K562 (cell line): ENCODE measurements around the gene PAPSS2. TPM values are rescaled to one million over a fixed set of nuclear protein-coding genes. Genes with fewer than 3 reads are reported as not detected.

Source experiments
- ATAC-seq: fragments of 200-7000 bp; cut with Tn5 transposase; 3 replicates; pipeline ENCODE4 v1.9.1; 2020; ENCODE audit warnings: moderate library complexity
- BruUV-seq: library from RNA; stranded (reverse); fragments of 400-500 nt; replicated peaks from 2 replicates; lab custom pipeline; 2021; lab: Mats Ljungman, UMichigan
- CTCF ChIA-PET: fragments of 300-600 bp; formaldehyde crosslinking; extraction: SDS; loops from one replicate; lab custom pipeline; 2021; ENCODE audit warnings: low intra/inter-chr PET ratio; lab: Yijun Ruan, JAX
- POLR2A ChIA-PET: fragments of 300-600, 350-650 bp; sonication (Branson Sonifier 250); formaldehyde crosslinking; extraction: SDS; loops from one replicate; lab custom pipeline; 2021; ENCODE audit warnings: antibody characterized with exemption, inconsistent platforms; lab: Yijun Ruan, JAX
- DNase-seq, 4 experiments: peaks; one replicate each; pipeline versions ENCODE4 v3.0.0 to v3.0.0-alpha.2; 2011 to 2018; ENCODE audit warnings: low spot score in 3 of 4, mixed read lengths in 3 of 4; ENCODE audit errors: extremely low read depth in 1 of 4
- FAIRE-seq: peaks from 2 replicates; lab custom pipeline; 2011; peaks lifted over from hg19 to GRCh38; lab: Jason Lieb, UNC
- H2AFZ ChIP-seq: 2 replicates; pipeline ENCODE4 v1.6.0; 2011; ENCODE audit warnings: low read depth, low read length, control low read depth, inconsistent platforms
- H3K27ac ChIP-seq: fragments of 200-600 bp; 3 replicates; pipeline ENCODE4 v1.8.0; 2011; ENCODE audit warnings: low read depth, mild to moderate bottlenecking, control low read depth, inconsistent platforms, low read length, moderate library complexity, mixed read lengths; ENCODE audit errors: extremely low read depth
- H3K27me3 ChIP-seq, 2 experiments: fragments of 300-600 bp in 1 of 2; 2 replicates in 1 of 2; 3 replicates in 1 of 2; pipeline versions ENCODE4 v1.6.0 to v1.8.0; 2011; ENCODE audit warnings: inconsistent platforms in 2 of 2, low read length in 2 of 2, mild to moderate bottlenecking in 1 of 2, mixed read lengths in 1 of 2, moderate library complexity in 1 of 2; ENCODE audit not compliant: control insufficient read depth in 2 of 2, insufficient read depth in 2 of 2
- H3K36me3 ChIP-seq: fragments of 300-600 bp; 3 replicates; pipeline ENCODE4 v1.8.0; 2011; ENCODE audit warnings: mild to moderate bottlenecking, low read length, inconsistent platforms; ENCODE audit not compliant: control insufficient read depth, insufficient read depth
- H3K4me1 ChIP-seq, 2 experiments: fragments of 200-600 bp in 1 of 2; replicated peaks in 1 of 2; 2 replicates in 1 of 2; 3 replicates in 1 of 2; pipeline versions ENCODE4 v1.5.1 to v1.8.0; 2011; ENCODE audit warnings: inconsistent platforms in 2 of 2, low read length in 2 of 2, mild to moderate bottlenecking in 1 of 2, mixed read lengths in 1 of 2, moderate library complexity in 1 of 2; ENCODE audit not compliant: control insufficient read depth in 2 of 2, insufficient read depth in 2 of 2
- H3K4me2 ChIP-seq: 2 replicates; pipeline ENCODE4 v1.6.1; 2011; ENCODE audit warnings: low read length, control low read depth, inconsistent platforms, mixed read lengths; ENCODE audit not compliant: insufficient read depth
- H3K4me3 ChIP-seq: fragments of 200-600 bp; sonication (generic), shearing (Covaris generic); 2 replicates; pipeline ENCODE4 v1.5.1; 2016; ENCODE audit warnings: control low read depth, inconsistent platforms
- H3K79me2 ChIP-seq: fragments of 200-600 bp; 3 replicates; pipeline ENCODE4 v1.8.0; 2011; ENCODE audit warnings: low read length, inconsistent platforms; ENCODE audit not compliant: control insufficient read depth, insufficient read depth
- H3K9ac ChIP-seq, 2 experiments: 2 replicates each; pipeline versions ENCODE4 v1.6.0 to v1.6.1; 2011; ENCODE audit warnings: low read depth in 2 of 2, low read length in 2 of 2, control low read depth in 1 of 2, inconsistent platforms in 1 of 2, mild to moderate bottlenecking in 1 of 2, mixed read lengths in 1 of 2; ENCODE audit not compliant: insufficient read depth in 1 of 2
- H3K9me1 ChIP-seq: one replicate; pipeline ENCODE4 v1.6.0; 2011; ENCODE audit warnings: inconsistent platforms, mild to moderate bottlenecking, low read length, moderate library complexity; ENCODE audit not compliant: control insufficient read depth, insufficient read depth
- H3K9me3 ChIP-seq: replicated peaks from 2 replicates; pipeline ENCODE4 v1.5.1; 2011; ENCODE audit warnings: low read depth, low read length, inconsistent platforms; ENCODE audit not compliant: control insufficient read depth, insufficient read depth
- H4K20me1 ChIP-seq: replicated peaks from 2 replicates; pipeline ENCODE4 v1.6.1; 2011; ENCODE audit warnings: low read length, inconsistent platforms, mixed read lengths; ENCODE audit not compliant: control insufficient read depth, insufficient read depth
- HDAC6 ChIP-seq: IDR thresholded peaks from 2 replicates; pipeline ENCODE4 v1.6.1; 2012; ENCODE audit warnings: low read depth, mild to moderate bottlenecking, control low read depth, inconsistent platforms, low read length, moderate library complexity
- PATZ1 ChIP-seq: fragments of 250-450 bp; sonication (Bioruptor Pico); IDR thresholded peaks from 2 replicates; pipeline ENCODE4 v1.5.0; 2020; ENCODE audit warnings: mild to moderate bottlenecking, borderline replicate concordance
- ZNF224 ChIP-seq: sonication (generic); formaldehyde crosslinking; IDR thresholded peaks from 2 replicates; pipeline ENCODE4 v1.8.0; 2022; ENCODE audit warnings: mild to moderate bottlenecking, missing genetic modification reagents
- WGBS: fragments of 100-300 bp; shearing (Covaris generic); methylation state at CpG from one replicate; pipeline ENCODE4 v1.1.6; 2016; ENCODE audit warnings: low coverage, mixed read lengths; ENCODE audit not compliant: insufficient coverage; ENCODE audit errors: missing lambda C conversion rate; 5-methylcytosine and 5-hydroxymethylcytosine counted together
- in situ Hi-C: fragments of 300-500 bp; cut with MboI; formaldehyde crosslinking; loops from 4 replicates; pipeline ENCODE4 v1.15.0; 2018; ENCODE audit warnings: inconsistent platforms, mixed read lengths
- intact Hi-C: fragments of 100-400 bp; cut with micrococcal nuclease; formaldehyde crosslinking; loops from 2 replicates; pipeline ENCODE4 v1.14.2; 2022
- polyA plus RNA-seq, 8 experiments: library from polyadenylated mRNA; depleted of rRNA in 4 of 8; stranded (reverse) in 5 of 8; unstranded in 3 of 8; fragments of >200 nt; fragmentation: Nextera tagmentation in 2 of 8; fragmentation: Illumina TruSeq in 1 of 8; extraction: Ambion mirVana in 2 of 8; extraction: Trizol in 1 of 8; gene quantifications; 2 replicates each; pipeline versions ENCODE4 v1.2.1 to v1.2.3, GENCODE V29; 2011 to 2014; ENCODE audit warnings: inconsistent platforms in 1 of 8, missing spikeins in 1 of 8
- total RNA-seq, 7 experiments: library from RNA; depleted of rRNA in 6 of 7; stranded (reverse); fragments of >200 nt in 6 of 7; fragmentation: Illumina TruSeq in 2 of 7; extraction: Trizol in 2 of 7; gene quantifications; 2 replicates each; pipeline versions ENCODE4 v1.2.1 to v1.2.3, GENCODE V29; 2011 to 2021; ENCODE audit warnings: low replicate concordance in 1 of 7

Gene PAPSS2
- total and polyA plus RNA-seq, 9 of the 15 experiments (the other 6 are each of a cell fraction or from before 2014, with no cell fraction given), result 0.01 to 0.29 TPM; not detected in 7

GRCh38 chr10:87733081-87733480 is 73.4 kb downstream of the PAPSS2 start:
- Histone ChIP-seq H3K9me1 (no peaks in the 10 kb centered on the region), H3K4me1 (no peaks in the 10 kb centered on the region), H3K79me2 (no peaks in the 10 kb centered on the region), H3K36me3 (no peaks in the 10 kb centered on the region), H3K27me3 (no peaks in the 10 kb centered on the region; a peak in 3 of 5 replicates), H3K9ac (no peak overlapping the region), H3K4me2 (no peak overlapping the region), H4K20me1 (no peaks in the 10 kb centered on the region), H3K27ac (no peak overlapping the region), H3K4me3 (no peak overlapping the region), H2AFZ (no peak overlapping the region), H3K9me3 (no peaks in the 10 kb centered on the region)
- BruUV-seq, result no TSS peak
- ATAC-seq (no peak), FAIRE-seq (no peak), DNase-seq (no peak)
- POLR2A ChIA-PET, result interaction anchor here (1.0 kb wide), 1 partner anchor 10 kb away, joined by 5 read pairs; no protein-coding TSS in a partner anchor
- intact Hi-C loops (loop anchor here (10.0 kb wide), 1 partner anchor 198 kb away; no protein-coding TSS in a partner anchor), in situ Hi-C loops (no loop called here)
- WGBS, result 0% methylated on average over 5 of the region's 5 CpGs
- TF ChIP-seq HDAC6 (no peak), ZNF224 (CRISPR knock-in tag) (no peak), PATZ1 (CRISPR knock-in tag) (no peak)
- CTCF ChIA-PET, result interaction anchor here (0.6 kb wide), 1 partner anchor 530 kb away, joined by 3 read pairs; no protein-coding TSS in a partner anchor
